ENCODE measurements around the gene DIP2B.
A peak's percentile ranks its signal among the peaks of the same experiment; 100 is the strongest.

DIP2B gene

GRCh38 chr12:50579757-50580267 is 75.0 kb downstream of the DIP2B start:
- no peak for DNase-seq

GRCh38 chr12:50580436-50580835 is 75.7 kb downstream of the DIP2B start:
- no peak for DNase-seq

GRCh38 chr12:50581226-50582184 is 76.7 kb downstream of the DIP2B start:
- DNase-seq = no peak

- no peak for DNase-seq
Observed at GRCh38 chr12:50584135-50584534, 79.3 kb downstream of the DIP2B start.

DNA sequence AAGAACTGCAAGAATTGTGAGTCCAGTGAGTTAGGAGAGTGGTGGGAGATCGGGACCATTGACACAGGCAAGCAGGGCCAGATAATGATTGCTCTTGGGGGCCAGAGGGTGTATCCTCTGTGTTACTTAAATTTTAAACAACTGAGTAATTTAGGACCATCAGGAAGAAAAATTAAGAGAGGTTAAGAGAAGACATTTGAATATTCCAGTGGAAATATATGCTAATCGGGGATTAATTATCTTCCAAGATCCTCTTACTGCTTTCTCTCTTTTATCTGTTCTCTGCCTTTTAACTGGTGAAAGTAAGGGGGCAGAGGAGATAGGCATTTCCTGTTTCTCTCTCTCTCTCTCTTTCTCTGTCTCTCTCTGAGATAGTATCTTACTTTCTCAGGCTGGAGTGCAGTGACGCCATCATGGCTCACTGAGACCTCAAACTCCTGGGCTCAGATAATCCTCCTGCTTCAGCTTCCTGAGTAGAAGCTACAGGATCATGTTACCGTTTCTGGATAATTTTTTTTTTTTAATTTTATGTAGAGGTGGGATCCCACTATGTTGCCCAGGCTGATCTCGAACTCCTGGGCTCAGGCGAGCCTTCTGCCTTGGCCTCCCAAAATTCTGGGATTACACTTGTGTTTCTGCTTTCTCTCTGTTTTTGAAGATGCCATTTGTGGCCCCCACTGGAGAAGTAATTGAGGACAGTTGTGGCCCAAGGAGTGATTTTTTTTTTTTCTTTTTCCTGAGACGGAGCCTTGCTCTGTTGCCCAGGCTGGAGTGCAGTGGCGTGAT is 85.1 kb downstream of the DIP2B start:
- DNase-seq = no peak

GRCh38 chr12:50590869-50591268 is 86.1 kb downstream of the DIP2B start:
- no peak for DNase-seq

DNA sequence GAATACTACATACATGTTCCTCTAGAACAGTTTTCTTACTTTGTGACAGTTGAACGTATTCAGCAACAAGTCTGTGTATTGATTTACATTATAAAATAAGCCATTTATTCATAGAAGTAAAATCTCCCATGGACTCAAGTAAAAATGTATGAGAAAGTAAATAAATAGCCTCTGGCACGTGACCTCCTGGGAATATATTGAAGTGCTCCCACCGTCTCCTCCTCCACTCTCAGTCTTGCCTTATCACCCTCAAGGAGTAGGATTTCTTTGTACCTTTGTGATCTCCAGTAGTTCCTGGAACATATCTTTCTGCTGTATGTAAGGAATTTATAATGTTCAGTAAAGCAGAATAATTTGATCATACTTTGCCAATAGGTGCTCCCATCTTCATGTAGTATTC is 90.9 kb downstream of the DIP2B start:
- no peak for DNase-seq

- peak; percentile 29 for DNase-seq
Observed at GRCh38 chr12:50597200-50598195, 92.7 kb downstream of the DIP2B start.

- DNase-seq = no peak
Observed at GRCh38 chr12:50598321-50598862, 93.6 kb downstream of the DIP2B start.

DNA sequence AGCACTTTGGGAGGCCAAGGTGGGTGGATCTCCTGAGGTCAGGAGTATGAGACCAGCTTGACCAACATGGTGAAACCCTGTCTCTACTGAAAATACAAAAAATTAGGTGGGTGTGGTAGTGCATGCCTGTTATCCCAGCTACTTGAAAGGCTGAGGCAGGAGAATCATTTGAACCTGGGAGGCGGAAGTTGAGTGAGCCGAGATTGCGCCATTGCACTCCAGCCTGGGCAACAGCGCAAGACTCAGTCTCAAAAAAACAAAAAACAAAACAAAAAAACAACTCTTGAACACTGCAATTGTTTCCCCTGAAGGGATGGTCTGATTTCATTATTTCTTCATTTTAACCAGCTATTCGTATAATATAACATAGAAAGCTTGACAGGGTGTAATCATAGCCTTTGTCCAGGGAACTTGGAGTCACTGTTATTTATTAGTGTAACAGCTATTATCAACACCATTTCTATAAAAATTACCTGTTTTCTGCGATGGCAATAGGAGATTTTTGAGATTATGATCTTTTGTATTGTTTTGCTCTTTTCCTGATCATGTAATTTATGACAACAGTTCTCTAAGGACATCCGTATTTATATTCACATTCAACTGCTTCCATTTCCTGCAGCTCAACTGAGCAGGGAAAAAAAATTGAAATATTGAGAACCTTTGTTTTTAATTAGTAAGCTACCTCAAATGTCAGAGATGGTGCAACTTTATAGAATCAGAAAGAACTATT is 94.7 kb downstream of the DIP2B start:
- DNase-seq = no peak

DNA sequence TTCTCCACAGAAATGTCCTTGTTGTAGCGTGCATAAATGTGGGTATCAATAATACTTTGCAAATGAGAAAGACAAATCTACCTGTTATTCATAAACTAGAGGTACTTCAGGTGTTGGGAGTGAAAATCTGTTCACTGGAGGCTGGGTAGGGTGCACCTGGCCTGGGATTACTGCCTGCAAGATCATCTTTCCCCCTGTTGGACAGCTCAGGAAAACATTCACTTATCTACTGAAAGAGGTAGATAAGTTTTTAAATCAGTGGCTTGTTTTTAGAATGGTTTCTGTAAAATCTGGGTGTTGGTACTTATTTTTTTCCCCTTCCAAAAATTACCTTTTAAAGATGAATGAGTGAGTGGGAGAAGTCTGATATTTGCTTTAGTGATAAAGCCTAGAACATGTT is 95.6 kb downstream of the DIP2B start:
- DNase-seq = no peak

- no peak for DNase-seq
Observed at GRCh38 chr12:50603817-50604639, 99.2 kb downstream of the DIP2B start.

- no peak for DNase-seq
Observed at GRCh38 chr12:50604640-50604920, 99.8 kb downstream of the DIP2B start.

DNA sequence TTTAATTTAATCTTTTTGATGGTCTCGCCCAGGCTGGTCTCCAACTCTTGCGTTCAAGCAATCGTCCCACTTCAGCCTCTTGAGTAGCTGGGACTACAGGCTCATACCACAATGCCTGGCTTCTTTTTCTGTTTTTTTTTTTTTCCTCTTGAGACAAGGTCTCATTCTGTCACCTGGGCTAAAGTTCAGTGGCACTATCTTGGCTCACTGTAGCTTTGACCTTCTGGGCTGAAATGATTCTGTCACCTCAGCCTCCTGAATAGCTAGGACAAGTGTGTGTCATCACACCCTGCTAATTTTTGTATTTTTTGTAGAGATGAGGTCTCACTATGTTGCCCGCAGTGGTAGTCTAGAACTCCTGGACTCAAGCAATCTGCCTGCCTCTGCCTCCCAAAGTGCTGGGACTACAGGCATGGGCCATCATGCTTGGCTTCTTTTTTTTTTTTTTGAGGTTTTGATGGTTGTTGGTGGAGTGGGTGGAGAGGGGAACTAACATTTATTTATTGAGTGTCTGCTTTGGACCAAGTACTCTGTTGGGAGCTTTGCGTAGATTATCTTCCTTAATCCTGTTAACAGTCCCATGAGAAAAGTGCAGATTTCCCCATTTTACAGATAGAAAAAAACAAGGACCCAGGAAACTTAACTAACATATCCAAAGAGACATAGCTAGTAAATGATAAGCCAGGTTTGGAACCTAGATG is 102.0 kb downstream of the DIP2B start:
- no peak for DNase-seq

GRCh38 chr12:50609292-50609874 is 104.6 kb downstream of the DIP2B start:
- DNase-seq = no peak

DNA sequence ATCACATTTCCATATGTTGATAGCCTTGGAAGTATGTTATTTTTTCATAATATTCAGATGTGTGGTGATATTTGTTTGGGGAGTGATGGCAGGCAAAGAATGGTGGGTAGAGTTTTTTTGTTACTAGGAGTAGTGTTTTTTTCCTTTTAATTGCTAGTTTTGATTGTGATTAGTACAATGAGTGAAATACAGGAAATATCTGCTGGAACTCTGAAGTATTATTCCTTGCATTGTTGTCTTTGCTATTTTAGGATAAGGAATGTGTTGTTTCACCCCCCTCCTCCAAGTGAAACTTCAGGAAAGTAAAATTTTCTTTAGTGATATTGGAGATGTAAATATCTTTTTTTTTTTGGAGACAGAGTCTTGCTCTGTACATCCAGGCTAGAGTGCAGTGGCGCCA is 105.4 kb downstream of the DIP2B start:
- DNase-seq = no peak

DNA sequence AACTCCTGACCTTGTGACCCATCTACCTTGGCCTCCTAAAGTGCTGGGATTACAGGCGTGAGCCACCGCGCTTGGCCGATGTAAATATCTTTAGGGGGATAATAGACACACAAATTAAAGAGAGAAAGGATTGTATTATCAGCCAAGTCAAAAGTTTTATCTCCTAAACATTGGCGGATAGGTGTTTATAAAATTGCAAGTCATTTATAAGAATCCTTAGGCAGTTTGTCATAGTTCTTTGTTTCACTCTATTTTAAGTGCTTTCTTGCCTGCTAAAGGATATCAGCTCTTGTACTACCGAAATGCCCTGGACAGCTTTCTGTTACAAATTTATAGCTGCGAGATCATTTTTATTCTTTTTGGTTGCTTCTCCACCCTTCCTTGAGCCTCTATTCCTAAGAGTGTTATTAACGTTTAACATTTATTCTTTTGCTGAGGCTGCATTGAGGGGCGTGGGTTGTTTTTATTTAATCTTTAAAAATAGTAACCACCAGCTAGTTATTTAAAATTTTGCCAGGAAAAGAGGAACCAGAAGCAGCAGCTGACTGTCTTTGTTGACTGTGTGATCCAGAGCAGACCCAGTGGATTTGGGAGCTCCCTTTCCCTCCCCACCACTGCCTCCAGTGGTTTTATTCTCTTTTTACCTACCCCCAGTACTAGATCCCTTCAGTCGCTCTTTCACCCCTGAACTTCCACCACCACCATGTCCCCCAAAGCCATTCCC is 106.4 kb downstream of the DIP2B start:
- DNase-seq = no peak

DNA sequence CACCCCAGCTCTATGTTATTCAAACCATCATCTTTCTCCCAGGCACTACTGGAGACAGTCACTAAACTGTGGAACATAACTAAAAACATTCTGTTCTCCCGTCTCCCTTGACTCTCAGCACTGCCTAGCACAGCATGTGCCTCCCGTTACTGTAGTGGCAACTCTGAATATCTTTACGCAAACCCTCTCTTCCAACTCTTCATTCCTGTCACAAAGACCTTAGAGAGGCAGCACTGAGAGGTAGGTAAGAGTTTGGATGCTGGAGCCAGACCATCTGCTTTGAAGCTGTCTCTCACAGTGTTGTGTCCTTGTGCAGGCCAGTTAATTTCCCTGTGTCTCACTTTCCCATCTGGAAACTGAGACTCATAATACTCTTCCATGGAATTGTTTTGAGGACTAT is 108.1 kb downstream of the DIP2B start:
- DNase-seq = no peak

DNA sequence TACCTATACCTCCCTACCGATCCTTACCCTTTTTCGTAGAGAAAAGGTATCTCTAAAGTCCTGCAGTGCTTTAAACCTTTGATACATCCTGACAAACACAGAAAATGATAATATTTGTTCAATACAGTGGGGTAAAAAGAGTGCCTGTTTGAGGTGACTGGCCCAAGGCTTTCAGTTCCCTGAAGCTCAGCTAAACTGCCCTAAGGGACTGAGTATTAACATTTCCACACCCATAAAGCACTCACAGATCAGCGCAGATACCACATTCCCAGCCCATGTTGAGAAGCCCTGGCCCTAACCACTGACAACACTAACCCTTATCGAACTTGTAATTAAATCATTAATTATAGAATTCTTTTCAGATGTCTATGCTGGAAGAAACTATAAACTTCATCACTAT is 108.7 kb downstream of the DIP2B start:
- DNase-seq = no peak
